ENCODE measurements around the gene ZSCAN31. TPM values are rescaled to one million over a fixed set of nuclear protein-coding genes. Genes with fewer than 3 reads are reported as not detected.
A peak's percentile ranks its signal among the peaks of the same experiment; 100 is the strongest.

The ZSCAN31 gene
- total and polyA plus RNA-seq, 7 donors = 1.8 to 10.8 (median 4.8) TPM

GRCh38 chr6:28335040-28335563 is 846 bp downstream of the ZSCAN31 start:
- DNase-seq = no peak
- peak overlapping the region; percentile 96 for H3K27ac ChIP-seq
- ATAC-seq = no peak
- H3K4me3 ChIP-seq = peak overlapping the region; percentile 90
- peaks cover 8% of the 10 kb centered on the region for H3K4me1 ChIP-seq
- intact Hi-C loops (cut with DNase I) = loop anchor here in 1 of 2 donors (5.0 kb wide), 2 partner anchors 53 to 198 kb away; partner anchors contain the start of gene PGBD1
- 27 to 44% (median 38%) methylated on average over 12 of the region's 12 CpGs for WGBS, 3 donors
- no peaks in the 10 kb centered on the region for H3K9me3 ChIP-seq
- no peak for TF ChIP-seq CTCF (IDR thresholded peaks at IDR 0.05)
- peaks cover 0 to 5% of the 10 kb centered on the region in 2 donors for H3K36me3 ChIP-seq (ENCODE audit: insufficient read depth in 1 of 2, low read depth in 1 of 2)
- no peaks in the 10 kb centered on the region for H3K27me3 ChIP-seq (ENCODE audit: insufficient read depth in 3 of 3, low read length in 2 of 3)

- intact Hi-C loops (cut with DNase I) = loop anchor here in 1 of 2 donors (5.0 kb wide), 2 partner anchors 52 to 197 kb away; partner anchors contain the start of gene PGBD1
- DNase-seq = no peak
- ATAC-seq = no peak
- Histone ChIP-seq H3K4me1 (peaks cover 8% of the 10 kb centered on the region), H3K9me3 (no peaks in the 10 kb centered on the region), H3K36me3 (ENCODE audit: insufficient read depth in 1 of 2, low read depth in 1 of 2) (peaks cover 0 to 5% of the 10 kb centered on the region in 2 donors), H3K27ac (peak overlapping the region; percentile 96), H3K4me3 (peak overlapping the region; percentile 90), H3K27me3 (ENCODE audit: insufficient read depth in 3 of 3, low read length in 2 of 3) (no peaks in the 10 kb centered on the region)
- TF ChIP-seq CTCF (IDR thresholded peaks at IDR 0.05) = no peak
- 82 to 89% (median 86%) methylated on average over 7 of the region's 7 CpGs for WGBS, 3 donors
These were observed 1.5 kb downstream of the ZSCAN31 start for GRCh38 chr6:28334286-28335039.

- Histone ChIP-seq H3K36me3 (ENCODE audit: insufficient read depth in 1 of 2, low read depth in 1 of 2) (peaks cover 0 to 13% of the 10 kb centered on the region in 2 donors), H3K4me1 (peaks cover 8% of the 10 kb centered on the region), H3K4me3 (no peak overlapping the region), H3K27me3 (ENCODE audit: insufficient read depth in 3 of 3, low read length in 2 of 3) (no peaks in the 10 kb centered on the region), H3K27ac (no peak overlapping the region), H3K9me3 (peaks cover 4% of the 10 kb centered on the region)
- no peak for ATAC-seq
- TF ChIP-seq CTCF (IDR thresholded peaks at IDR 0.05) = no peak
- WGBS, 3 donors = 82 to 86% (median 83%) methylated on average over 1 of the region's 1 CpG
- no peak for DNase-seq
- intact Hi-C loops (cut with DNase I) = no loop called here
These were observed 2.3 kb downstream of the ZSCAN31 start for GRCh38 chr6:28333599-28334018.

GRCh38 chr6:28333047-28333446 is 2.9 kb downstream of the ZSCAN31 start:
- Histone ChIP-seq H3K27ac (no peak overlapping the region), H3K36me3 (ENCODE audit: insufficient read depth in 1 of 2, low read depth in 1 of 2) (peaks cover 0 to 14% of the 10 kb centered on the region in 2 donors), H3K4me3 (no peak overlapping the region), H3K9me3 (peaks cover 7% of the 10 kb centered on the region), H3K27me3 (ENCODE audit: insufficient read depth in 3 of 3, low read length in 2 of 3) (no peaks in the 10 kb centered on the region), H3K4me1 (peaks cover 8% of the 10 kb centered on the region)
- WGBS, 3 donors = 91 to 100% (median 94%) methylated on average over 2 of the region's 2 CpGs
- no peak for TF ChIP-seq CTCF (IDR thresholded peaks at IDR 0.05)
- no peak for DNase-seq
- ATAC-seq = no peak
- intact Hi-C loops (cut with DNase I) = no loop called here
